Dorsolateral prefrontal cortex (tissue), 118 donors: ENCODE results near the gene FGF5. TPM values are rescaled to one million over a fixed set of nuclear protein-coding genes. Genes with fewer than 3 reads are reported as not detected.

Experiments
- total RNA-seq, 120 experiments: library from RNA; stranded (reverse); gene quantifications; one replicate each; pipeline versions ENCODE4 v1.2.3 to v1.2.4, GENCODE V29; 2022

The FGF5 gene
- total RNA-seq, 120 experiments from 2014 or later, result 1.7 to 12.5 (median 4.6) TPM

Other genes starting within 250 kb of the FGF5 start
- gene ANTXR2, start 193.4 kb upstream of the FGF5 start, total RNA-seq, result 10 to 100 TPM in 23 of 120 experiments, 1 to 10 TPM in 97; 3.0 to 17.1 (median 7.2) TPM
- gene PRDM8, start 69.2 kb upstream of the FGF5 start, total RNA-seq, result 10 to 100 TPM; 24.7 to 79.2 (median 50.1) TPM
- gene CFAP299, start 69.1 kb downstream of the FGF5 start, total RNA-seq, result 1 to 10 TPM in 115 of 120 experiments, under 1 TPM in 4, not detected in 1; 0.73 to 6.5 (median 2.9) TPM